GM13977 (cell line): Measurements from ENCODE around the gene EPB41L5.
"Not testable (repeated sequence)": the region's sequence is repeated elsewhere in the genome, so short reads cannot be mapped to it uniquely, and the experiment has no call there.

Source experiments
- DNase-seq: peaks from one replicate; pipeline ENCODE4 v3.0.0; 2012; ENCODE audit warnings: low spot score
- CTCF ChIP-seq: IDR thresholded peaks from 2 replicates; pipeline ENCODE4 v1.5.1; 2012; ENCODE audit warnings: mild to moderate bottlenecking, control low read depth; ENCODE audit not compliant: insufficient read depth; ENCODE audit errors: extremely low read depth, missing control alignments
- in situ Hi-C: fragments of 300-500 bp; cut with MboI; formaldehyde crosslinking; loops from one replicate; pipeline ENCODE4 v1.12.0; 2022; ENCODE audit warnings: low sequenced_read_pairs, low pct_unique_long_range_greater_than_20kb, mixed read lengths, inconsistent platforms; ENCODE audit not compliant: unreplicated experiment

EPB41L5 gene

GRCh38 chr2:120042359-120042758 is 29.5 kb downstream of the EPB41L5 start:
- TF ChIP-seq CTCF = no peak
- DNase-seq = no peak
- in situ Hi-C loops = no loop called here

GRCh38 chr2:120044336-120044735 is 31.5 kb downstream of the EPB41L5 start:
- no peak for DNase-seq
- in situ Hi-C loops = no loop called here
- TF ChIP-seq CTCF = no peak

GRCh38 chr2:120045775-120046174 is 32.9 kb downstream of the EPB41L5 start:
- DNase-seq, in situ Hi-C loops: not testable (repeated sequence)

- in situ Hi-C loops, DNase-seq: not testable (repeated sequence)
Measured at GRCh38 chr2:120046252-120046651, 33.4 kb downstream of the EPB41L5 start.

GRCh38 chr2:120052597-120052996 is 39.7 kb downstream of the EPB41L5 start:
- in situ Hi-C loops = no loop called here
- no peak for DNase-seq
- no peak for TF ChIP-seq CTCF

GRCh38 chr2:120053891-120054290 is 41.0 kb downstream of the EPB41L5 start:
- no peak for TF ChIP-seq CTCF
- in situ Hi-C loops = no loop called here
- DNase-seq = no peak

GRCh38 chr2:120059483-120059882 is 46.6 kb downstream of the EPB41L5 start:
- in situ Hi-C loops = no loop called here
- TF ChIP-seq CTCF = no peak
- DNase-seq = no peak

GRCh38 chr2:120060088-120060623 is 47.3 kb downstream of the EPB41L5 start:
- in situ Hi-C loops = no loop called here
- no peak for DNase-seq
- no peak for TF ChIP-seq CTCF
